HG02870 (cell line): Measurements from ENCODE around the gene PRKG2.
"Not testable (repeated sequence)": the region's sequence is repeated elsewhere in the genome, so short reads cannot be mapped to it uniquely, and the experiment has no call there.

Source experiments
- ATAC-seq: cut with Tn5 transposase; IDR thresholded peaks from one replicate; pipeline ENCODE4 v1.9.1; 2021; ENCODE audit warnings: mild to moderate bottlenecking, moderate library complexity; ENCODE audit not compliant: unreplicated experiment

PRKG2 gene, protein sequence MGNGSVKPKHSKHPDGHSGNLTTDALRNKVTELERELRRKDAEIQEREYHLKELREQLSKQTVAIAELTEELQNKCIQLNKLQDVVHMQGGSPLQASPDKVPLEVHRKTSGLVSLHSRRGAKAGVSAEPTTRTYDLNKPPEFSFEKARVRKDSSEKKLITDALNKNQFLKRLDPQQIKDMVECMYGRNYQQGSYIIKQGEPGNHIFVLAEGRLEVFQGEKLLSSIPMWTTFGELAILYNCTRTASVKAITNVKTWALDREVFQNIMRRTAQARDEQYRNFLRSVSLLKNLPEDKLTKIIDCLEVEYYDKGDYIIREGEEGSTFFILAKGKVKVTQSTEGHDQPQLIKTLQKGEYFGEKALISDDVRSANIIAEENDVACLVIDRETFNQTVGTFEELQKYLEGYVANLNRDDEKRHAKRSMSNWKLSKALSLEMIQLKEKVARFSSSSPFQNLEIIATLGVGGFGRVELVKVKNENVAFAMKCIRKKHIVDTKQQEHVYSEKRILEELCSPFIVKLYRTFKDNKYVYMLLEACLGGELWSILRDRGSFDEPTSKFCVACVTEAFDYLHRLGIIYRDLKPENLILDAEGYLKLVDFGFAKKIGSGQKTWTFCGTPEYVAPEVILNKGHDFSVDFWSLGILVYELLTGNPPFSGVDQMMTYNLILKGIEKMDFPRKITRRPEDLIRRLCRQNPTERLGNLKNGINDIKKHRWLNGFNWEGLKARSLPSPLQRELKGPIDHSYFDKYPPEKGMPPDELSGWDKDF

DNA sequence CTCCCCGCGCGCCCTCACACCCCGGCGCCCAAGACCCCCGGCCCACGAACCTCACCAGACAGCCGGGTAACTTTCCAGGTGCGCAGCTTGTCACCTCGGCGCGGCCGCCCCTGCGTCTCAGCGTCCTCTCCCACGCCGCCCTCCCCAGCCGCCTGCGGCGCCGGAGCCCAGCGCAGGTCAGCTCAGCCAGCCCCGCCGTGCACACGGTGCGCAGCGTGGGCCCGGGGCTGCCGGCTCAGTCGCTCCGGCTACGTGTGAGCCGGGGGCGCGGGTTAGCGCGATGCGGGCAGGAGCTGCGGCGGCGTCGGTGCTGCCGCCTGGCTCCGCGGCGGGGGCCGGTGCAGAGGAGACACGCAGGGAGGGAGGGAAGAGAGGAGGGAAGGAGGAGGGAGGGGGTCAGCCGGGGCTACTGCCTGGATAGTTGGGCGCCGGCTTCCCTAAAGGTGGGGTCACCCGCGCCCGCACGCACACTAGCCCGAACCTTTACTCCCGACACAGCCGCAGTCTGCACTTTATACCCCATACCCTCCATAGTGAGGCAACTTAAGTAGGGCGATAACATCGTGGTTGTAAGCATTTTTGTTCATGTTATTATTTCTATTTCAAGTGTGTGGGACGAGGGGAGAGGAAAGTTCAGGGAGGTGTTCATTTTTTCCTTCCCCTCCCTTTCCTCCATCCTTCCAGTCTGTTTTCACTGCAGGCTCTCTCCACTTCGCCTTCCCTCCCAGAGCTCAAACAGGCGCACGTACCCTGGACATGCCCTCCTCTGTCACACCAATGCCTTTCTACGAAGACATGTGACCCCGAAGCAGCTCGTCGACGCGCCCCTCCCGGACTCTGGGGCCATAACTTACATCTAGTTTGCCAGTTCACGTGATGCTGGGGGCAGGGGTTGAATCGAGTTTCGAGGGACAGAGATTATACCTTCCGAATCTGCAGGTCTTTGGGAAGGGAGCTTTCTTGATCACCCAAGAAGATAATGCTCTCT is at the start of gene PRKG2:
Gene PRKG2, minus strand, starts transcription at position 342 of the 988 bp plus-strand sequence. CDS start 10,175 bp downstream, outside the sequence.
- ATAC-seq, result no peak

GRCh38 chr4:81260443-81261101 is 45.5 kb upstream of the PRKG2 start:
- ATAC-seq, result no peak

DNA sequence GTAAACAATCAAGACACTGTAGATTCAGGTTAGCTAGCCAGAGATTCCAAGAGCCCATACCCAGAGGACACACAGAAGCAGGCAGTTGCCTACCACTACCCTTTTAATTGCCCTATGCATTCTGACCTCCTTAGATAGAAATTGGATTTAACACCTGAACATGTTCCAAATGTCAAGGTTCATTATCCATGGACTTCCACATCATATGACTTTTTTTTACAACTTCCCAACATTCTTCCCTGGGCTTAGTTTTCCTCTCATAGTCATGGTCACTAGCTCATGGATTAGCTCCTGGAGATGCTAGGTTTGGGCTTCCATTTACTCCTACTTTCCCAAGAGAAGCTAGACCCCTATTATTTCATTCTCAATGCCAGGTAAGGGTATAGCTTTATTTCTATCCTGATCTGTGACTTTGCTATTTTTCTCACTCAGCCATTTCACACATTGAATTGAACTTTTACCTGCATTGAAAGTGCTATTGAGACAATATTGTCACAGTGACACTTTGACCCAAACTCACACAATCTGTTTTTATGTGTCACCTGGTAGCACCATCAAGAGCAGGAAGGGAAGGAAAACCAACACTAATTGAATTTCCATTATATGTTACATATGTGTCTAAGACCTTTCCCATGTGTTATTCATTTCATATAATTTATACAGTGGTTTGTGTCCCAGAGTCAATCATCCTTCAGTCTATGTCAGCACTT is 44.0 kb upstream of the PRKG2 start:
- ATAC-seq, result no peak

GRCh38 chr4:81257816-81258215 is 42.8 kb upstream of the PRKG2 start:
- no peak for ATAC-seq

DNA sequence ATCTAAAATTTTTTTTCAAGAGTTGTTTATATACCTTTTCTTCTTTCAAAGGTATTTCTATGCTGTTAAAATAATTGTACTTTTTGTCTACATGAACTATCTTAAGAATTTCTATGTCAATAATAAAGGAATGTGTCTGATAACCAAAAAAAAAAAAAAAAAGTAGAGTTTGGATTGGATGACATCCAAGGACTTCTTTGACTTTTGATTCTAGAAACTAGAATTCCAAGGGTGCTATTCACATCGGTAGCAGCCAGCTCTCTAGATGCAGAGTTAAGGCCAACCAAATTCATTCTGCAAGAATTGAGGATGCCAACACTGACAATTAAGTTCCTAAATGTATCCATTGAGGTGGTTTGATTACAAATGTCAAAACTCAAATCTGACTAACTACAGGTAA is 42.0 kb upstream of the PRKG2 start:
- ATAC-seq, result no peak

DNA sequence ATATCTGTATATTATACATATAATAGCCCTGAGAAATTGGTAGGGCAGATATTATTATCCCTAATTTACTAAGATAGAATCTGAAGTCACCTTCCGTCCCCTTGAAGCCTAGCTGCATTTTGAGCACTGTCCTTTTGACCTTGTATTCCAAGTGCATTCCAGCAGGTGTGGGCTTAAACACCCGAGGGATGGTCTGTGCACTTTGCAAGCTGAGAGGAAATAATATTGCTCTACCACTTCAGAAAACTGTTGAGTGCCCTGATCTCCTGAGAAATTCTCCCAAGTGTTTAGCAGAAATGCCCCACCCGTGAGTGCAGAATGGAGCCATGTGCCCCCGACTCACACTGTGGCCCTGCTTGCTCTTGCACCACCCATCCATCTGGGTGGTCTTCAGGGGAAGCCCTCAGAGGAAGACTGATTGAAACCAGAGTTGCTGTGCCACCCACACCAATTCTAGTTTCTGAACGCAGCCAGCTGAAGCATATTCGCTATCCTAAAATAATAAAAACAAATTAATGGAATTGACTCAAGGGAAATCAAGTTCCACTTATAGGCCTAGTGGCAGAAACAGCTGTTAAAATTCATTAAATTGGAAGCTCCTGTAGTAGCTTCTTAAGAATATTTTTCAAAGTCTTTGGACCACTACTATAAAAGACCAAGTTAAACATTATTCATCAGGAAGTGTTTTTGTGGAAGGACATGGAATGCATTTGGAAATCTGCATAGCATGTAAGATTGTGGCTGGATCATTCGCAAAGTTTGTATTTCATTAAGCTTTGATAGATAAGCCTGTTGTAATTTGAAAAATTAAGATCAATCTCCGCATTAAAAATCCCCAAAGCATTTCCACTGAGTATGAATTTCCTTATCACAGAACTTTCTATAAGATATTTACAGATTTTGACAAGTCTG is 41.3 kb upstream of the PRKG2 start:
- ATAC-seq, result no peak

GRCh38 chr4:81255524-81255923 is 40.5 kb upstream of the PRKG2 start:
- ATAC-seq, result no peak

GRCh38 chr4:81250430-81250829 is 35.4 kb upstream of the PRKG2 start:
- ATAC-seq, result no peak

GRCh38 chr4:81245218-81246009 is 30.4 kb upstream of the PRKG2 start:
- no peak for ATAC-seq

- no peak for ATAC-seq
Measured at GRCh38 chr4:81237791-81238190, 22.8 kb upstream of the PRKG2 start.

GRCh38 chr4:81235982-81236749 is 21.1 kb upstream of the PRKG2 start:
- no peak for ATAC-seq

GRCh38 chr4:81227968-81228367 is 12.9 kb upstream of the PRKG2 start:
- ATAC-seq, result no peak

GRCh38 chr4:81227138-81227537 is 12.1 kb upstream of the PRKG2 start:
- ATAC-seq, result no peak

- no peak for ATAC-seq
Measured at GRCh38 chr4:81225252-81225651, 10.2 kb upstream of the PRKG2 start.

DNA sequence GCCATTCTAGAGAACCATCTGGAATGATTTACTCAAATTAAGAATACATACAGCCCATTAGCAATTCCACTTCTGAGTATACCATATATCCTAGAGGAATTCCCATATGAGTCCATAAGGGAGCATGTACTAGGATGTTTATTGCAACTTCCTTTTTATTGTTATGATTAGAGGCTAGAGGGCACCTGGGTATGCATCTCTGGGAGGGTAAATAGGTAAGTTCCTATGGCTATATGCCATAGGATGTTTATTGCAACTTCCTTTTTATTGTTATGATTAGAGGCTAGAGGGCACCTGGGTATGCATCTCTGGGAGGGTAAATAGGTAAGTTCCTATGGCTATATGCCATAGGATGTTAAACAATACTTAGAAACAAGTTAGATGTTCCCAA is 7.1 kb upstream of the PRKG2 start:
- ATAC-seq, result not testable (repeated sequence)

DNA sequence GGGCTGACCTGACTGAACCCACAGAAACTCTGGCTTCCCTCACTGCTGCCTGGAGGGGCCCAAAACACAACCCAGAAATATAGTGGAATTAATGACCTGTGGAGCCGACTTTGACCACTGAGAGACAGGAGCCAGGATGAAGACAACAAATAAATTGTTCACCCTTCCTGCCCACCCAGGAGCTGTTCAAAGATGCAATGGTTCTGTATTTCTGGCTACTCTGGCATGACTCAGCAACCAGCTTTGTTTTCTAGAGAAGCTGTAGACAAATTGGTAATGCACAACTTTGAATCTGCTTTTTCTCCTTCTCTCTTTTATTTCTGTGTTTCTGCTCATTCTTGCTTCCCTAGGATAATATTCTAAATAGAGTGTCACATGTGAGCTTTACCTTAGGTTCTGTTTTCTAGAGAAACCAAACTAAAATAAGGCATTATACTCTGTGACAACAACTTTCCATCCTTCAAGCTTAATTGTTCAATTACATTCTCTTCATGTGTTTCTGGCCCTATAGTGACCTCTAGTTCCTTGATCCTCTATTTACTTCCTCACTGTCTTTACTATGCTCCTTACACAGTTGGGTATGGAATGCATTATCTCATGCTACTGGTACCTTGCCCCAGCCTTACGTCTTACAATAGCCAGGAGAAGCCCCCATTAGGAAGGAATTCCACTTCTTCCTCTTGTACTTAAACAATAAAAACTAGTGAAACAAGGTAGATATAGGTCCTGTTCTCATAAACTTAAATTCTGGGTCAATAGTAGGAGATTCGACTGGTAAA is 6.5 kb upstream of the PRKG2 start:
- ATAC-seq, result no peak
